Smooth muscle cell (in vitro differentiated cells): ENCODE data around the gene MYL4. TPM values are rescaled to one million over a fixed set of nuclear protein-coding genes. Genes with fewer than 3 reads are reported as not detected.

Experiments used
- DNase-seq: peaks from one replicate; lab custom pipeline; 2025; ENCODE audit not compliant: unreplicated experiment; lab: John Stamatoyannopoulos, UW
- H2AFZ ChIP-seq: fragments of 200-600 bp; sonication (generic); 2 replicates; pipeline ENCODE4 v1.6.0; 2016; ENCODE audit warnings: antibody characterized with exemption, low read depth, mild to moderate bottlenecking
- H3F3A ChIP-seq: fragments of 200-600 bp; sonication (generic); 2 replicates; pipeline ENCODE4 v1.6.0; 2017; ENCODE audit warnings: antibody characterized with exemption, low read depth
- H3K27ac ChIP-seq: fragments of 200-600 bp; sonication (generic); 2 replicates; pipeline ENCODE4 v1.5.1; 2016; ENCODE audit warnings: low read depth, mild to moderate bottlenecking
- H3K27me3 ChIP-seq: fragments of 200-600 bp; sonication (generic); 2 replicates; pipeline ENCODE4 v1.6.1; 2016; ENCODE audit warnings: low read depth, mild to moderate bottlenecking
- H3K36me3 ChIP-seq: fragments of 200-600 bp; sonication (generic); 2 replicates; pipeline ENCODE4 v1.5.1; 2016; ENCODE audit warnings: low read depth
- H3K4me1 ChIP-seq: fragments of 200-600 bp; sonication (generic); 2 replicates; pipeline ENCODE4 v1.5.1; 2016; ENCODE audit warnings: low read depth
- H3K4me2 ChIP-seq: fragments of 200-600 bp; sonication (generic); 2 replicates; pipeline ENCODE4 v1.6.0; 2016; ENCODE audit warnings: mild to moderate bottlenecking
- H3K4me3 ChIP-seq: fragments of 200-600 bp; sonication (generic); 2 replicates; pipeline ENCODE4 v1.5.1; 2016; ENCODE audit warnings: mild to moderate bottlenecking
- H3K79me2 ChIP-seq: fragments of 200-600 bp; sonication (generic); 2 replicates; pipeline ENCODE4 v1.6.0; 2016; ENCODE audit warnings: low read depth, mild to moderate bottlenecking
- H3K9ac ChIP-seq: fragments of 200-600 bp; sonication (generic); 2 replicates; pipeline ENCODE4 v1.6.0; 2016; ENCODE audit warnings: low read depth
- H3K9me3 ChIP-seq: fragments of 200-600 bp; sonication (generic); replicated peaks from 2 replicates; pipeline ENCODE4 v1.5.1; 2016; ENCODE audit warnings: low read depth
- H4K20me1 ChIP-seq: fragments of 200-600 bp; sonication (generic); 2 replicates; pipeline ENCODE4 v1.6.0; 2016; ENCODE audit warnings: low read depth
- WGBS: methylation state at CpG from one replicate; pipeline ENCODE4 v1.1.7; 2016; ENCODE audit warnings: low lambda C conversion rate; 5-methylcytosine and 5-hydroxymethylcytosine counted together
- polyA plus RNA-seq: library from polyadenylated mRNA; unstranded; fragments of >200 nt; fragmentation: Nextera tagmentation; extraction: Ambion mirVana; gene quantifications from 2 replicates; pipeline ENCODE4 v1.2.1, GENCODE V29; 2016
- total RNA-seq: library from RNA; depleted of rRNA; stranded (reverse); fragments of >200 nt; gene quantifications from 2 replicates; pipeline ENCODE4 v1.2.3, GENCODE V29; 2014
- TF ChIP-seq, protein P1 (sequence below): fragments of 200-600 bp; sonication (generic); IDR thresholded peaks from 2 replicates; pipeline ENCODE4 v1.5.1; 2017; ENCODE audit warnings: borderline replicate concordance, mild to moderate bottlenecking, antibody characterized with exemption; ENCODE audit not compliant: insufficient read depth, poor library complexity, severe bottlenecking

Gene MYL4
- total and polyA plus RNA-seq, 2 experiments from 2014 or later: 6.5 to 8.3 TPM

DNA sequence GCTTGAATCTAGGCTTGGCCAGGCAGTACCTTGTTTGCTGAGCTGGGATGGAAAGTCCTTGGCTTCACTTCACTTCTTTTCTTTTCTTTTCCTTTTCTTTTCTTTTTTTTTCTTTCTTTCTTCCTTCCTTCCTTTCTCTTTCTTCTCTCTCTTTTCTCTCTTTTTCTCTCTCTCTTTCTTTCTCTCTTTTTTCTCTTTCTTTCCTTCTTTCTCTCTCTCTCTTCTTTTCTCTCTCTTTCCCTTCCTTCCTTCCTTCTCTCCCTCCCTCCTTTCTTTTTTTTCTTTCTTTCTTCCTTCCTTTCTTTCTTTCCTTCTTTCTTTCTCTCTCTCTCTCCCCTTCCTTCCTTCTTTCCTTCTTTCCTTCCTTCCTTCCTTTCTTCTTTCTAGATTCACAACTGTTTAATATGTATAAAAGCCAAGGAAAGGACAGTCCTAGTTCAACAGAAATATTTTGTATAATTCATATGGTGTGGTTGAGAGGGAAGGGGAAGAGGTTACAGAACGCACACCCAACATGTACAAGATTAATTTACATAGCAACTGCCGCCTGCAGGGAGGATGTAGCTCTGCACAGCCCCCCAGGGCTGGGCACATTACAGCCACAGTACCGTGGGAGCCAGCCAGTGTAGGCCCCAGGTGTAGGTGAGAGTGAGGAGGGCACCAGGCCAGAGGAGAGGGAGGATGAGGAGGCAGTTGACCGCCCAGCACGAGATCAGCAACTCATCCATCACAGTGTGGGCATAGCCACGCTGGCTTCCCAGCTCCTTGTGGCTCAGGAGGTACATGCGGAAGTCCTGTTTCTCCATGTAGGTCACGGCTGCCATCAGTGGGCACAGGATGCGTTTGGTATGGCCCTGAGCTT is 34.8 kb downstream of the MYL4 start:
- H3K79me2 ChIP-seq: no peaks in the 10 kb centered on the region
- DNase-seq: no peak
- no peak overlapping the region for H3K4me2 ChIP-seq
- no peaks in the 10 kb centered on the region for H4K20me1 ChIP-seq
- H3K4me3 ChIP-seq: no peak overlapping the region
- no peak overlapping the region for H3K9ac ChIP-seq
- 91% methylated on average over 9 of the region's 9 CpGs for WGBS
- TF ChIP-seq, protein P1, sequence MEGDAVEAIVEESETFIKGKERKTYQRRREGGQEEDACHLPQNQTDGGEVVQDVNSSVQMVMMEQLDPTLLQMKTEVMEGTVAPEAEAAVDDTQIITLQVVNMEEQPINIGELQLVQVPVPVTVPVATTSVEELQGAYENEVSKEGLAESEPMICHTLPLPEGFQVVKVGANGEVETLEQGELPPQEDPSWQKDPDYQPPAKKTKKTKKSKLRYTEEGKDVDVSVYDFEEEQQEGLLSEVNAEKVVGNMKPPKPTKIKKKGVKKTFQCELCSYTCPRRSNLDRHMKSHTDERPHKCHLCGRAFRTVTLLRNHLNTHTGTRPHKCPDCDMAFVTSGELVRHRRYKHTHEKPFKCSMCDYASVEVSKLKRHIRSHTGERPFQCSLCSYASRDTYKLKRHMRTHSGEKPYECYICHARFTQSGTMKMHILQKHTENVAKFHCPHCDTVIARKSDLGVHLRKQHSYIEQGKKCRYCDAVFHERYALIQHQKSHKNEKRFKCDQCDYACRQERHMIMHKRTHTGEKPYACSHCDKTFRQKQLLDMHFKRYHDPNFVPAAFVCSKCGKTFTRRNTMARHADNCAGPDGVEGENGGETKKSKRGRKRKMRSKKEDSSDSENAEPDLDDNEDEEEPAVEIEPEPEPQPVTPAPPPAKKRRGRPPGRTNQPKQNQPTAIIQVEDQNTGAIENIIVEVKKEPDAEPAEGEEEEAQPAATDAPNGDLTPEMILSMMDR: no peak
- H3K9me3 ChIP-seq: no peaks in the 10 kb centered on the region
- H3K4me1 ChIP-seq: no peaks in the 10 kb centered on the region
- no peak overlapping the region for H2AFZ ChIP-seq
- no peaks in the 10 kb centered on the region for H3K36me3 ChIP-seq
- no peak overlapping the region for H3K27ac ChIP-seq
- no peaks in the 10 kb centered on the region for H3K27me3 ChIP-seq
- H3F3A ChIP-seq: peaks cover 6% of the 10 kb centered on the region

DNA sequence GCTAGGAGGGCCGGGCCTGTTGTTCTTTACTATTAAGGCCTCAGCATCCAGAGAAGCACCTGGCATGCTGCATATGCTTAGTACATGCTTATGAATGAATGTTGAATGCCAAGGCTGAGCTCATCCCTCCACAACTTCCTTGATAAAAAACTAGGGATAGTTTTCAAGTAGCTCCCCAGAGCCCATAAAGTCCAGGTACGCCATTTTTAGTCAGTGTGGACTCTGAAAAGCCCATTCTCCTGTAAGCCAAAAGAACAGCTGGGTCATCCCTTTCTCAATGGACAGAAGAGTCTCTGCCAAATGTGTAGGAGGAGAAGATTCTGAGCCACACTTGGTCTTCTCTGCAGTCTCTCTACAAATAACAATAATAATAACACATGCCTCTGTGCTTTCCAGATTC is 35.5 kb downstream of the MYL4 start:
- H3K36me3 ChIP-seq: no peaks in the 10 kb centered on the region
- H3K4me1 ChIP-seq: no peaks in the 10 kb centered on the region
- H4K20me1 ChIP-seq: no peaks in the 10 kb centered on the region
- H3K4me2 ChIP-seq: no peak overlapping the region
- TF ChIP-seq, protein P1: no peak
- 94% methylated on average over 2 of the region's 2 CpGs for WGBS
- no peak overlapping the region for H2AFZ ChIP-seq
- no peak overlapping the region for H3K27ac ChIP-seq
- no peak for DNase-seq
- H3K4me3 ChIP-seq: no peak overlapping the region
- no peaks in the 10 kb centered on the region for H3K79me2 ChIP-seq
- no peak overlapping the region for H3K9ac ChIP-seq
- H3F3A ChIP-seq: no peaks in the 10 kb centered on the region
- H3K9me3 ChIP-seq: no peaks in the 10 kb centered on the region
- no peaks in the 10 kb centered on the region for H3K27me3 ChIP-seq

DNA sequence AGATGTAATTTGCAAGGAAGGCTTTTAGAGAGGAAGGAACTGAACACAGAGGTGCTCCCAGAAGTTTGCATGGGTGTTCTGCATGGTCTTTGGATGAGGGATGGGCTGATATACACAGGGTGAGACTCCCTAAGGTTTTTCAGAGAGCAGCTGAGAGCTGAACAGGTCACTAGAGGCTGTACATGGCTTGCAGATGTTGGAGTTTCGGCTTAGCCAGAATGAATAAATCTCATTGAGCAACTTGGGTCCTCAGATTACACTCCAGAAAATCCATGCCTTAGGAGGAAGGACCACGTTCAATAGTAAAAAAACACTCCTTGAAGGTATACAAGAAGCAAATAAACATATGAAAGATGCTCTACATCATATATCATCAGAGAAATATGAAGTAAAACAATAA is 37.0 kb downstream of the MYL4 start:
- TF ChIP-seq, protein P1: no peak
- Histone ChIP-seq H3K27me3 (no peaks in the 10 kb centered on the region), H3K27ac (no peak overlapping the region), H3K36me3 (no peaks in the 10 kb centered on the region), H3K9me3 (no peaks in the 10 kb centered on the region), H2AFZ (no peak overlapping the region), H3K9ac (no peak overlapping the region), H3K4me3 (no peak overlapping the region), H3F3A (no peaks in the 10 kb centered on the region), H4K20me1 (no peaks in the 10 kb centered on the region), H3K4me2 (no peak overlapping the region), H3K79me2 (no peaks in the 10 kb centered on the region), H3K4me1 (no peaks in the 10 kb centered on the region)
- DNase-seq: no peak
- 90% methylated on average over 2 of the region's 2 CpGs for WGBS

DNA sequence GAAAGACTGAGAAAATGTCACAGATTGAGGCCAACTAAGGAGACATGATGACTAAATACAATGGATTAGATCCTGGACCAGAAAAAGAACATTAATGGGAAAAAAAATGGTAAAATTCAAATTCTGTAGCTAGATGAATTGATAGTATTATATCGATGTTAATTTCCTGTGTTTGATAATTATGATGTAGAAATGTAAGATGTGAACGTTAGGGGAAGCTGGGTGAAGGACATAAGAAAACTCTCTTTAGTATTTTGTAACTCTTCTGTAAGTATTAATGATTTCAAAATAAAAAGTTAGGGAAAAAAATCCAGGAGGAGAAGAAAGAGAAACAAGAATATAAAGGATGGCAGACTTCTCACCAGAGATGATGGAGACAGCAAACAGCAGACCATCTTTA is 41.7 kb downstream of the MYL4 start:
- no peak overlapping the region for H3K4me3 ChIP-seq
- TF ChIP-seq, protein P1: no peak
- H3K27me3 ChIP-seq: no peaks in the 10 kb centered on the region
- no peaks in the 10 kb centered on the region for H3K36me3 ChIP-seq
- no peak overlapping the region for H3K9ac ChIP-seq
- no peaks in the 10 kb centered on the region for H3K79me2 ChIP-seq
- peaks cover 6% of the 10 kb centered on the region for H3K4me1 ChIP-seq
- no peak overlapping the region for H3K4me2 ChIP-seq
- no peak overlapping the region for H2AFZ ChIP-seq
- 95% methylated on average over 2 of the region's 2 CpGs for WGBS
- DNase-seq: no peak
- H3K9me3 ChIP-seq: no peaks in the 10 kb centered on the region
- no peak overlapping the region for H3K27ac ChIP-seq
- H4K20me1 ChIP-seq: no peaks in the 10 kb centered on the region
- H3F3A ChIP-seq: no peaks in the 10 kb centered on the region
